Ishikawa (cell line): ENCODE data around the gene KRT80.

Experiments used
- CEBPB ChIP-seq: IDR thresholded peaks from 2 replicates; pipeline ENCODE4 v1.6.1; 2012
- CREB1 ChIP-seq: IDR thresholded peaks from 2 replicates; pipeline ENCODE4 v1.6.1; 2012; ENCODE audit warnings: low read depth
- EGR1 ChIP-seq: IDR thresholded peaks from 2 replicates; pipeline ENCODE4 v1.6.1; 2012
- EP300 ChIP-seq: IDR thresholded peaks from 2 replicates; pipeline ENCODE4 v1.6.1; 2012; ENCODE audit warnings: borderline replicate concordance
- NFIC ChIP-seq: IDR thresholded peaks from 2 replicates; pipeline ENCODE4 v1.6.1; 2012
- RAD21 ChIP-seq: IDR thresholded peaks from 2 replicates; pipeline ENCODE4 v1.6.1; 2012; ENCODE audit warnings: low read depth
- TAF1 ChIP-seq: IDR thresholded peaks from 2 replicates; pipeline ENCODE4 v1.6.1; 2012; ENCODE audit warnings: low read depth, mild to moderate bottlenecking
- TCF12 ChIP-seq: IDR thresholded peaks from 2 replicates; pipeline ENCODE4 v1.6.1; 2012; ENCODE audit warnings: low read depth
- TEAD4 ChIP-seq: IDR thresholded peaks from 2 replicates; pipeline ENCODE4 v1.6.1; 2012
- YY1 ChIP-seq: IDR thresholded peaks from 2 replicates; pipeline ENCODE4 v1.6.1; 2012; ENCODE audit warnings: low read depth
- TF ChIP-seq, protein P1 (sequence below): IDR thresholded peaks from 2 replicates; pipeline ENCODE4 v1.6.1; 2012; ENCODE audit warnings: low read depth, mild to moderate bottlenecking
- TF ChIP-seq, protein P2 (sequence below): IDR thresholded peaks from 2 replicates; pipeline ENCODE4 v1.6.1; 2012
- TF ChIP-seq, protein P3 (sequence below): IDR thresholded peaks from 2 replicates; pipeline ENCODE4 v1.6.1; 2012

- no peak for TF ChIP-seq TAF1
- TF ChIP-seq RAD21: no peak
- no peak for TF ChIP-seq EP300
- TF ChIP-seq, protein P1, sequence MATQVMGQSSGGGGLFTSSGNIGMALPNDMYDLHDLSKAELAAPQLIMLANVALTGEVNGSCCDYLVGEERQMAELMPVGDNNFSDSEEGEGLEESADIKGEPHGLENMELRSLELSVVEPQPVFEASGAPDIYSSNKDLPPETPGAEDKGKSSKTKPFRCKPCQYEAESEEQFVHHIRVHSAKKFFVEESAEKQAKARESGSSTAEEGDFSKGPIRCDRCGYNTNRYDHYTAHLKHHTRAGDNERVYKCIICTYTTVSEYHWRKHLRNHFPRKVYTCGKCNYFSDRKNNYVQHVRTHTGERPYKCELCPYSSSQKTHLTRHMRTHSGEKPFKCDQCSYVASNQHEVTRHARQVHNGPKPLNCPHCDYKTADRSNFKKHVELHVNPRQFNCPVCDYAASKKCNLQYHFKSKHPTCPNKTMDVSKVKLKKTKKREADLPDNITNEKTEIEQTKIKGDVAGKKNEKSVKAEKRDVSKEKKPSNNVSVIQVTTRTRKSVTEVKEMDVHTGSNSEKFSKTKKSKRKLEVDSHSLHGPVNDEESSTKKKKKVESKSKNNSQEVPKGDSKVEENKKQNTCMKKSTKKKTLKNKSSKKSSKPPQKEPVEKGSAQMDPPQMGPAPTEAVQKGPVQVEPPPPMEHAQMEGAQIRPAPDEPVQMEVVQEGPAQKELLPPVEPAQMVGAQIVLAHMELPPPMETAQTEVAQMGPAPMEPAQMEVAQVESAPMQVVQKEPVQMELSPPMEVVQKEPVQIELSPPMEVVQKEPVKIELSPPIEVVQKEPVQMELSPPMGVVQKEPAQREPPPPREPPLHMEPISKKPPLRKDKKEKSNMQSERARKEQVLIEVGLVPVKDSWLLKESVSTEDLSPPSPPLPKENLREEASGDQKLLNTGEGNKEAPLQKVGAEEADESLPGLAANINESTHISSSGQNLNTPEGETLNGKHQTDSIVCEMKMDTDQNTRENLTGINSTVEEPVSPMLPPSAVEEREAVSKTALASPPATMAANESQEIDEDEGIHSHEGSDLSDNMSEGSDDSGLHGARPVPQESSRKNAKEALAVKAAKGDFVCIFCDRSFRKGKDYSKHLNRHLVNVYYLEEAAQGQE: no peak
- TF ChIP-seq TEAD4: no peak
- TF ChIP-seq CREB1: no peak
- no peak for TF ChIP-seq NFIC
- TF ChIP-seq YY1: no peak
- TF ChIP-seq CEBPB: no peak
- TF ChIP-seq EGR1: no peak
- TF ChIP-seq, protein P2, sequence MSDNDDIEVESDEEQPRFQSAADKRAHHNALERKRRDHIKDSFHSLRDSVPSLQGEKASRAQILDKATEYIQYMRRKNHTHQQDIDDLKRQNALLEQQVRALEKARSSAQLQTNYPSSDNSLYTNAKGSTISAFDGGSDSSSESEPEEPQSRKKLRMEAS: no peak
- TF ChIP-seq, protein P3, sequence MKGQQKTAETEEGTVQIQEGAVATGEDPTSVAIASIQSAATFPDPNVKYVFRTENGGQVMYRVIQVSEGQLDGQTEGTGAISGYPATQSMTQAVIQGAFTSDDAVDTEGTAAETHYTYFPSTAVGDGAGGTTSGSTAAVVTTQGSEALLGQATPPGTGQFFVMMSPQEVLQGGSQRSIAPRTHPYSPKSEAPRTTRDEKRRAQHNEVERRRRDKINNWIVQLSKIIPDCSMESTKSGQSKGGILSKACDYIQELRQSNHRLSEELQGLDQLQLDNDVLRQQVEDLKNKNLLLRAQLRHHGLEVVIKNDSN: no peak
- no peak for TF ChIP-seq TCF12
Observed at GRCh38 chr12:52126050-52126604, 65.7 kb downstream of the KRT80 start.
